Measurements from ENCODE around the gene PHF20.

- TF ChIP-seq JUN (IDR thresholded peaks at IDR 0.05; ENCODE audit: low read depth, low read length) (no peak), JUND (IDR thresholded peaks at IDR 0.05; ENCODE audit: low read length) (no peak), FOSL1 (IDR thresholded peaks at IDR 0.05; ENCODE audit: insufficient read depth, low read depth, low read length) (no peak)
These were observed 109.9 kb downstream of the PHF20 start for GRCh38 chr20:35881676-35882075.
